Tibial artery (tissue), 4 donors: Measurements from ENCODE around the gene RTCA.

Experiments
- DNase-seq, 2 donors: peaks; one replicate each; pipeline ENCODE4 v3.0.0-alpha.2; 2019
- H3K27ac ChIP-seq, 2 donors: fragments of 200-600 bp; sonication (generic) in 1 of 2; 1 replicate in 1 of 2; 2 replicates in 1 of 2; pipeline ENCODE4 v1.5.1; 2018 to 2019; ENCODE audit warnings: mild to moderate bottlenecking in 1 of 2
- H3K27me3 ChIP-seq, 2 donors: fragments of 200-600 bp; sonication (generic) in 1 of 2; one replicate each; pipeline versions ENCODE4 v1.5.1 to v1.6.0; 2016 to 2019
- H3K36me3 ChIP-seq, 3 donors: fragments of 200-600 bp; sonication (generic) in 2 of 3; one replicate each; pipeline ENCODE4 v1.5.1; 2016 to 2019; ENCODE audit warnings: mild to moderate bottlenecking in 2 of 3
- H3K4me1 ChIP-seq, 4 donors: fragments of 200-600 bp; sonication (generic) in 2 of 4; 1 replicate in 3 of 4; 2 replicates in 1 of 4; pipeline ENCODE4 v1.5.1; 2016 to 2019
- H3K4me3 ChIP-seq, 2 donors: fragments of 200-600 bp; sonication (generic) in 1 of 2; 1 replicate in 1 of 2; 2 replicates in 1 of 2; pipeline ENCODE4 v1.5.1; 2018 to 2019; ENCODE audit warnings: mild to moderate bottlenecking in 2 of 2
- H3K9me3 ChIP-seq, 3 donors: fragments of 200-600 bp; sonication (generic) in 1 of 3; one replicate each; pipeline ENCODE4 v1.5.1; 2016 to 2019
- CTCF ChIP-seq, 2 experiments: fragments of 200-600 bp in 1 of 2; fragments of 450-650 bp in 1 of 2; IDR thresholded peaks; one replicate each; pipeline ENCODE4 v1.5.1; 2017 to 2019; ENCODE audit warnings: antibody characterized with exemption in 2 of 2, mild to moderate bottlenecking in 1 of 2, moderate library complexity in 1 of 2
- intact Hi-C: fragments of 100-400 bp; cut with DNase I; formaldehyde crosslinking; loops from one replicate; pipeline ENCODE4 v1.15.0; 2023; ENCODE audit warnings: low total_unique reads

RTCA gene

GRCh38 chr1:100277866-100278265 lies 11.8 kb downstream of the RTCA start:
- Histone ChIP-seq H3K4me1 (no peaks in the 10 kb centered on the region), H3K4me3 (no peak overlapping the region), H3K9me3 (no peaks in the 10 kb centered on the region), H3K27ac (no peak overlapping the region), H3K36me3 (peaks cover 47 to 97% (median 79%) of the 10 kb centered on the region in 3 donors), H3K27me3 (no peaks in the 10 kb centered on the region)
- intact Hi-C loops: no loop called here
- TF ChIP-seq CTCF (IDR thresholded peaks at IDR 0.05): no peak
- no peak for DNase-seq

GRCh38 chr1:100279358-100279923 lies 13.4 kb downstream of the RTCA start:
- Histone ChIP-seq H3K27ac (no peak overlapping the region), H3K4me1 (no peaks in the 10 kb centered on the region), H3K27me3 (no peaks in the 10 kb centered on the region), H3K4me3 (no peak overlapping the region), H3K36me3 (peaks cover 37 to 92% (median 68%) of the 10 kb centered on the region in 3 donors), H3K9me3 (no peaks in the 10 kb centered on the region)
- intact Hi-C loops: no loop called here
- DNase-seq: no peak
- TF ChIP-seq CTCF (IDR thresholded peaks at IDR 0.05): no peak

GRCh38 chr1:100279954-100280682 lies 14.1 kb downstream of the RTCA start:
- no peak for DNase-seq
- Histone ChIP-seq H3K27me3 (no peaks in the 10 kb centered on the region), H3K36me3 (peaks cover 38 to 94% (median 68%) of the 10 kb centered on the region in 3 donors), H3K4me3 (no peak overlapping the region), H3K9me3 (no peaks in the 10 kb centered on the region), H3K27ac (no peak overlapping the region), H3K4me1 (no peaks in the 10 kb centered on the region)
- TF ChIP-seq CTCF (IDR thresholded peaks at IDR 0.05): no peak
- intact Hi-C loops: no loop called here

- no peak for TF ChIP-seq CTCF (IDR thresholded peaks at IDR 0.05)
- Histone ChIP-seq H3K27ac (no peak overlapping the region), H3K4me1 (no peaks in the 10 kb centered on the region), H3K27me3 (no peaks in the 10 kb centered on the region), H3K36me3 (peaks cover 46 to 92% (median 59%) of the 10 kb centered on the region in 3 donors), H3K9me3 (no peaks in the 10 kb centered on the region), H3K4me3 (no peak overlapping the region)
- intact Hi-C loops: no loop called here
- no peak for DNase-seq
Observed at GRCh38 chr1:100284591-100284990, 18.6 kb downstream of the RTCA start.

GRCh38 chr1:100287162-100287561 lies 21.1 kb downstream of the RTCA start:
- Histone ChIP-seq H3K27me3 (no peaks in the 10 kb centered on the region), H3K4me1 (no peaks in the 10 kb centered on the region), H3K9me3 (no peaks in the 10 kb centered on the region), H3K27ac (no peak overlapping the region), H3K36me3 (peaks cover 64 to 91% (median 70%) of the 10 kb centered on the region in 3 donors), H3K4me3 (no peak overlapping the region)
- TF ChIP-seq CTCF (IDR thresholded peaks at IDR 0.05): no peak
- no peak for DNase-seq
- intact Hi-C loops: no loop called here
